ENCODE results near the gene CCDC57. TPM values are rescaled to one million over a fixed set of nuclear protein-coding genes. Genes with fewer than 3 reads are reported as not detected.

Gene CCDC57
- total and polyA plus RNA-seq, 2 of the 8 experiments (the other 6 are each of a cell fraction or from before 2014, with no cell fraction given), result 8.4 to 12.9 TPM

- CTCF ChIA-PET (ENCODE audit: partially characterized antibody), result interaction anchor here (0.6 to 1.4 kb wide), 6 partner anchors 11 to 136 kb away, joined by 3 read pairs; no protein-coding TSS in a partner anchor
- no peak overlapping the region for H2BK20ac ChIP-seq (ENCODE audit: low read length)
- H2BK15ac ChIP-seq (ENCODE audit: low read length), result no peak overlapping the region
- no peak overlapping the region for H3K9ac ChIP-seq (replicated peaks in 1 of 4; ENCODE audit: extremely low read depth in 1 of 4, low read depth in 3 of 4, low read length in 3 of 4)
- TF ChIP-seq SP2 (IDR thresholded peaks at IDR 0.05; ENCODE audit: low read length) (no peak), SRF (IDR thresholded peaks at IDR 0.05; ENCODE audit: low read depth, low read length) (no peak), CBX8 (IDR thresholded peaks at IDR 0.05; ENCODE audit: borderline replicate concordance, low read depth, low read length) (no peak), RAD21 (IDR thresholded peaks at IDR 0.05 in 1 of 2, conservative IDR thresholded peaks at IDR 0.05 in 1 of 2; ENCODE audit: low read depth in 2 of 2, low read length in 2 of 2) (no peak), POLR2AphosphoS5 (IDR thresholded peaks at IDR 0.05; ENCODE audit: low read depth, low read length) (no peak)
- no peak overlapping the region for H2BK5ac ChIP-seq (ENCODE audit: low read depth, low read length)
- no peak overlapping the region for H4K91ac ChIP-seq (replicated peaks; ENCODE audit: insufficient read length, low read length)
- H3K79me2 ChIP-seq (ENCODE audit: control insufficient read depth in 1 of 2, insufficient read depth in 2 of 2, low read length in 2 of 2), result no peaks in the 10 kb centered on the region
- H3K27ac ChIP-seq (ENCODE audit: low read depth, low read length), result no peak overlapping the region
- no peak overlapping the region for H3K18ac ChIP-seq (ENCODE audit: extremely low read depth, low read length)
- no peak overlapping the region for H3K4ac ChIP-seq (replicated peaks; ENCODE audit: insufficient read length, low read depth, low read length)
- H3K36me3 ChIP-seq (ENCODE audit: control insufficient read depth in 2 of 4, insufficient read depth in 4 of 4, low read length in 3 of 4), result peaks cover 34 to 57% (median 45%) of the 10 kb centered on the region in 4 experiments
- no peak overlapping the region for H2AK5ac ChIP-seq (ENCODE audit: low read depth, low read length)
- no peaks in the 10 kb centered on the region for H3K4me1 ChIP-seq (replicated peaks in 1 of 4; ENCODE audit: control insufficient read depth in 3 of 4, insufficient read depth in 4 of 4, low read length in 3 of 4)
- peaks cover 5% of the 10 kb centered on the region for H3K79me1 ChIP-seq (ENCODE audit: low read depth, low read length)
- no peaks in the 10 kb centered on the region for H3K23me2 ChIP-seq (ENCODE audit: low read depth, low read length)
- POLR2A ChIA-PET (ENCODE audit: partially characterized antibody), result interaction anchor here (0.9 to 12.5 kb wide), 10 partner anchors 11 to 48 kb away, joined by 3 to 105 read pairs (median 8); partner anchors contain the start of genes DUS1L, FASN and GPS1
- H3K23ac ChIP-seq (ENCODE audit: insufficient read length), result no peak overlapping the region
- H4K20me1 ChIP-seq (replicated peaks in 1 of 2; ENCODE audit: control insufficient read depth in 1 of 2, insufficient read depth in 2 of 2, low read length in 2 of 2), result peaks cover 22 to 33% of the 10 kb centered on the region in 2 experiments
- H4K8ac ChIP-seq (ENCODE audit: extremely low read depth, insufficient read depth, low read length), result no peak overlapping the region
- no peak overlapping the region for H3K4me3 ChIP-seq (ENCODE audit: extremely low read depth in 1 of 4, insufficient read depth in 2 of 4, low read depth in 3 of 4, low read length in 4 of 4)
- H3K56ac ChIP-seq (replicated peaks; ENCODE audit: insufficient read length, low read depth, low read length), result no peak overlapping the region
- H2BK12ac ChIP-seq (ENCODE audit: low read depth, low read length), result no peak overlapping the region
- no peak overlapping the region for H3K4me2 ChIP-seq (ENCODE audit: insufficient read depth in 1 of 2, low read depth in 2 of 2, low read length in 2 of 2)
- no peaks in the 10 kb centered on the region for H3K9me3 ChIP-seq (ENCODE audit: insufficient read depth in 2 of 2, low read depth in 1 of 2, low read length in 1 of 2)
- H4K5ac ChIP-seq (ENCODE audit: insufficient read length, low read depth, low read length), result no peak overlapping the region
- no peak for FAIRE-seq
- no peak for DNase-seq (ENCODE audit: low read depth in 1 of 2, low spot score in 2 of 2)
- WGBS, 2 experiments (ENCODE audit: extremely low coverage in 1 of 2, insufficient coverage in 1 of 2, insufficient read length in 1 of 2, insufficient replicate concordance in 2 of 2, low coverage in 1 of 2, low lambda C conversion rate in 2 of 2, missing lambda C conversion rate in 1 of 2), result 93% methylated on average over 12 of the region's 18 CpGs; no CpG with 5 or more reads in 1 of the 2 experiments
- H2BK120ac ChIP-seq (replicated peaks; ENCODE audit: low read depth, low read length), result no peak overlapping the region
- no peak overlapping the region for H3K14ac ChIP-seq (ENCODE audit: insufficient read length)
- no peak overlapping the region for H2AFZ ChIP-seq (ENCODE audit: low read length)
- H3K27me3 ChIP-seq (replicated peaks in 1 of 4; ENCODE audit: control insufficient read depth in 3 of 4, extremely low read depth in 1 of 4, insufficient read depth in 3 of 4, low read length in 3 of 4), result no peaks in the 10 kb centered on the region; a peak in 1 of 7 replicates
Measured at GRCh38 chr17:82078433-82078832, 134.2 kb downstream of the CCDC57 start.
